Skin of body (tissue), 2 donors: Measurements from ENCODE around the gene MRGPRF. TPM values are rescaled to one million over a fixed set of nuclear protein-coding genes. Genes with fewer than 3 reads are reported as not detected.
A peak's percentile ranks its signal among the peaks of the same experiment; 100 is the strongest.
"Not testable (repeated sequence)": the region's sequence is repeated elsewhere in the genome, so short reads cannot be mapped to it uniquely, and the experiment has no call there.

ENCODE experiments used
- DNase-seq: peaks from one replicate; lab custom pipeline; 2025; lab: John Stamatoyannopoulos, UW
- total RNA-seq: library from RNA; depleted of rRNA; stranded (reverse); fragments of >200 nt; gene quantifications from one replicate; pipeline ENCODE4 v1.2.3, GENCODE V29; 2014

MRGPRF gene
- total RNA-seq, 1 donor from 2014 or later: 13.0 TPM

DNA sequence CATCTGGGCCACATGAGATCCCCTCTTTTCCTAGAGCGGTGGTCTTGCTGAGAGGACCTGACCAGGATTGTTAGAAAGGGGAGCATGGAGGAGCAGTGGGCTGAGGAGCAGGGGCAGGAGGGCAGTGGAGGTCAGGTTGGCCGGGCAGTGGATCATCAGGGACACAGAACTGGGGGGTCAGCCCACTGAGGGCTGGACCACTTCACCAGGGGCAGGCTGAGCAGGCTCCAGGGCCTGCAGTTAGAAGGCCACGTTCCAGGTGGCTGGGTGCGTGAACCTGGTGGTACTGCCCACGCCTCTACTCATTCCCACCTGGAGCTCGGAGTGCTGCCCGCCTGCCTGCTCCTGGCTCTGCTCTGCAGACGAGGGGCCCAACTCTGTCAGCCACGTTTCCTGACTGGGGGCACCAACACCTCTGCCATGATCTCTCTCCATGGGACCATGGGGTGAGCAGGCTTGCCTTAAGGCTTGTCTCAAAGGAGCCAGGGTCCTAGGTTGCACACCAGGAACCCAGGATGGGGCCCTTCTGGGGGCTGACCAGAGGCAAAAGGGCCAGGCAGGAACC is 9.7 kb downstream of the MRGPRF start:
- DNase-seq: no peak

DNA sequence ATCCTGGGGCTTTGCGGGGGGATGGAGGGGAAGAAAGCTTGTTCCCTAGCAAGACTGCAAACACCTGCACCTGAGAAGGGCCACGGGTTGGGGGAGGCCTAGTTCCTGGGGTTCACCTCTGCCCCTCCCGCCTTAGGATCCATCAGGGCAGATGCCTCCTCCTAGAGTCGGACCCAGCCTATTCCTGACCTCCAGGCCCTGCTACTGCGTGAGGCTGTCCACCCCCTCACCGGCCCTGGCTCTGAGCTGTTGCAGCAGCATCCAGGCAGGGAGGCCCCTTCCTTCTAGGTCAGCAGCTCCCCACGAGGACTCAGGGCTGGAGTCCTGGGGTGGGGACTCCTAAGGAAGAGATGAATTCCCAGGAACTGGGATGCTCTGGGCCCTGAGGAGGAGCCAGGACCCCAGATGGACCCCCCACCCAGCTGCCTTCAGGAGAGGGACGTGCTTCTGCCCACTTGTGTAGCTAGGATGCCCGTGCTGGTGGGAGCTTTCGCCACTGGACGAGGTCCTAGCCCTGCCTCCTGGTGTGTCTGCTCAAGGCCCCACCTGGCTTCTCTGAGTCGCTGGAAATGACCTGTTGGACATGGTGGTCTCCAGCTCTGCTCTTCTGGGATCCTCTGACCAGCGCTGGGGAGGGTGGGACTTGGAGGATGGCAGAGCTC is 10.3 kb downstream of the MRGPRF start:
- no peak for DNase-seq

DNA sequence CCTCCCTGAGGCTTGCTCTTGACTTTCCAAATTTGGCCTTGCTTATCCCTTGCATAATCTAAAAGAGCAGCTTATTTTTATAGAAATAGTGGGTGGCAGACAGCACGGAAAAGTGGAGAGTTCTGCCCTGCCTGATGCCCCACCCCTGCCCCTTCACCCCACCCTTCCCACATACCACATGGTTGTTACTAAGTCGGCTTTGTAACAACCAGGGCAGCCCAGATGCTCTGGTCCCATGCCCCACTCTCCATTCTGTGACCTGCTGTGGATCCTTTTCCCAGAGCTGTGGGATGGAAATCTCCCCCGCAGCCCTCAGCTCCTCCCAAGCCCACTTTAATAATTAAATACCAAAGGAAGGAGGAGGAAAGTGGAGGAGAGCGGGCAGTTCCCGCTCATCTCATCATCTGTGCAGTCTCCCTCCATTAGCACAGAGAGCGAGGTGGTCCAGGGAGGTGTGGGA is 10.9 kb downstream of the MRGPRF start:
- DNase-seq: no peak

DNA sequence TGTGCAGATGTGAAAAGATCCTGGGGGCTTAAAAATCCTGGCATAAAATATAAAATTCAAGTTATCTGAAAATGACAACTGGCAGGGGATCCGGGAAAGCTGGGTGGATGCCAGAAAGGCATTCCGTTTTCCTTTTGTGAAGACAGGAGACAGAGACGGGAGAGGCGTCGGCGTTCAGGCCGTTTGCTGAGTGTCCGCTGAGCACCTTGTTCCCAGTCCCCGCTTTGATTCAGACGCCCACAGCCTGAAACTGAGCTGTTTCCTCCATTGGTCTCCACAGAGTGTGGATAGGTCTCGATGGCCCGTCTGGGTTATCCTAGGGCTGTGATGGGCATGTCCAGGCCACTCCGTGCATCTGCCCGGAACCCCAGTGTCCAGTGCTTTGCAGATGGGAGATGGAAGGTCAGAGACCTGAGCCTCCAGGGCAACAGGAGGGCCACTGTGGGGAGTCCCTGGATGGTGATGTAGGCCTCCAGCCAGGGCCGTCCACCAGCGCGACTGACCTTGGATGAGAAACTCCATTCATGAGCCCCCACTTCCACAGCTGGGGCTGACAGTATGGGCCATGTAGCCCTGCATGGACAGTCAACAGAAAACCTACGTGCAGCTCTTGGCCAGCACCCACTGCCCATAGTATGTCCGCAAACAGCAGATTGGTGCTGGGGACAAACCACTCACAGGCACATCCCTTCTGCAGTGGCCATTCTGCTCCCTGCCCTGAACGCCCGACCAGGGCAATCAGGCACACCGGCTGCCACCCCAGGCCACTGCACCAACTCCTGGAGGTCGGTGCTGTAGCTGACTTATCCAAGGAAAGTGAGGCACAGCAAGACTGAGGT is 11.6 kb downstream of the MRGPRF start:
- DNase-seq: no peak

DNA sequence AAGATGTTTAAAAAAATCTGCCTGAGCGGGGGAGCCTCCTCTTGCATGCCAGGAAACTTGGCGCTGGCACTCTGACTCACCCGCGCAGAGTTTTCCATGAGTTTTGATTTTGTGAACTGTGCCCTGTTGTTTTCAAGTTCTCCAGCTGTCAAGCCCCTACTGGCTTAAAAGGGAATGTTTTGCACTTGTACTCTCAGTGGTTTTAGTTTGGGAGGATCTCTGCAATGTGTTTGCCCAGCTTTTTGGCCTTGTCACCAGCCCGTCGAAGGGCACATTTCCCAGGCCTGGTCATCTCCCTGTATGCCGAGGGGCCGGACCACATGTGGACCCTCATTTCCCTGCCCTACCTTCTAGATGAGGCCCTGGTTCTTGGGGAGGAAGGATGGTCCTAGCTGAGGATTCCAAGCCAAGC is 12.2 kb downstream of the MRGPRF start:
- peak; percentile 87 for DNase-seq

GRCh38 chr11:69000391-69000790 is 12.7 kb downstream of the MRGPRF start:
- DNase-seq: no peak

GRCh38 chr11:68999748-69000355 is 13.2 kb downstream of the MRGPRF start:
- DNase-seq: not testable (repeated sequence)

DNA sequence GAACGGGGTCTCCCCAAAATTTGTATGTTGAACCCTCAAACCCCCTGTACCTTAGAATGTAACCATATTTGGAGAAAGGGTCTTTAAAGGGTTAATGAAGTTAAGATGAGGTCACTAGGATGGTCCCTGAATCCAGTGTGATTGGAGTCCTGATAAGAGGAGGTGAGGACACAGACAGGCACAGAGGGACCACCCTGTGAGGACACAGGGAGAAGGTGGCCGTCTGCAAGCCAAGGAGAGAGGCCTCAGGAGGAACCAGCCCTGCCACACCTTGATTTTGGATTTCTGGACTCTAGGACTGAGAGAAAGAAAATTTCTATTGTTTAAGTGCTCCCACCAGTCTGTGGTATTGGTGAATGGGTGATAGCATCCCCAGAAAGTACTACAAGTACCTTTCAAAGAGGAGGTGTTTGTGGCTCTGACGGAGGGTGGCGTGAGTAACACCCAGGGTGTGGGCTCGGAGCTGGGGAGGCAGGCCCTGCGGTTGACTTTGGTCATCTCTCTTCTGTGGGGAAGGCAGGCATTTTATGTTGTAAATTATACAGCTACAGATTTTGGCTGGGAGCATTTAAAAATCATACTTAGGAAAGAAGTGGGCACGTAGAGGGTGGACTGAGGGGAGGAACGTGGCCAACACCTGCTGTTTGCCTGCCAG is 13.8 kb downstream of the MRGPRF start:
- no peak for DNase-seq

DNA sequence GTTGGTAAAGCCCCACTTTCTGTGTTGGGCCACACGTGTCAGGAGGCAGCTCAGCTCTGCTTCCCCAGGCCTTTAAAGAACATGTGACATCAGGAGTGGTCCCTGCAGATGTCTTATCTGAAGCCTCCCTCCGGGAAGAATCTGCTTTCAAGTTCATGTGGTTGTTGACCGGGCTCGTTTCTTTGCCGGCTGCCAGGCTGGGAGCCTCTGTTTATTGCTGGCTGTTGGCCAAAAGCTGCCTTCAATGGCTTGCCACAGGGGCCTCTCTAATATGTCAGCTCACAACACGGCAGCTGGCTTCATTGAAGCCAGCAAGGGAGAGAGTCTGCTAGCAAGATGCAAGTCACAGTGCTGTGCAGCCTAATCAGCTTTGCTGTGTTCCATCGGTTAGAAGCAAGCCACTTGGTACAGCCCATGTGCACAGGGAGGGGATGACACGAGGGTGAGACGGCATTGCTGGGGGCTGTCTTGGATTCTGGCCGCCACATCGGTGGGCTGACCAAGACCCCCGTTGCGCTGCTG is 14.6 kb downstream of the MRGPRF start:
- DNase-seq: peak; percentile 75

DNA sequence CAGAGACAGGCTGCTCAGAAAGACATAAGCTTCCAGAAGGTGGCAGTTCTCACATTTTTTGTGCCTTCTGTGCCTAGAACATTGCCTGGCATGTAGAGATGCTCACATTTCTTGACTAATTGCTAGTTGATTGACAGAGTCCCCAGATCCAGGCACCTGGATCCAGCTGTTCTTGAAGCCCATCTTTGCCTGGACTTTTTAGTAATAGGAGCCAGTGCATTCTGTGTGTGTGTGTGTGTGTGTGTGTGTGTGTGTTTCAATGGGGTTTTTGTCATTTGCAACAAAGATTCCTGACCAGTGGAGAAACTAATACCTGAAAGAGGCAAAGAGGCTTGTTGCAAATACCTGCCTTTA is 15.1 kb downstream of the MRGPRF start:
- DNase-seq: no peak

- DNase-seq: no peak
These were observed 15.7 kb downstream of the MRGPRF start for GRCh38 chr11:68997124-68997994.

- no peak for DNase-seq
These were observed 16.5 kb downstream of the MRGPRF start for GRCh38 chr11:68996376-68997123.

DNA sequence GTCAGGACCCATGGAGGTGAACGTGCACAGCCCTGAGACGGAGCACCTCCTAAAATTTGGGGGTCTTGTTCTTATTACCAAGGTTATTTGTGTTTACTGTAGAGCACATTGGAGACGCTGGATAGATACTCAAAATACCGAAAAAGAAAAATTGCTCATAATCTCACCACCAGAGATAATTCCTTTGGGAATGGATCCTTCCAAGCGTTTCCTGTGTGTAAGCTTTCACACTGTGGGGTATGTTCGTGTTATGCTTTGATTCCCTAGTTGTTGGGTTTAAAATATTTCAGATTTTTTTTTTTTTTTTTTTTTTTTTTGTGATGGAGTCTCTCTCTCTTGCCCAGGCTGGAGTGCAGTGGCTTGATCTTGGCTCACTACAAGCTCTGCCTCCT is 18.2 kb downstream of the MRGPRF start:
- peak; percentile 27 for DNase-seq

DNA sequence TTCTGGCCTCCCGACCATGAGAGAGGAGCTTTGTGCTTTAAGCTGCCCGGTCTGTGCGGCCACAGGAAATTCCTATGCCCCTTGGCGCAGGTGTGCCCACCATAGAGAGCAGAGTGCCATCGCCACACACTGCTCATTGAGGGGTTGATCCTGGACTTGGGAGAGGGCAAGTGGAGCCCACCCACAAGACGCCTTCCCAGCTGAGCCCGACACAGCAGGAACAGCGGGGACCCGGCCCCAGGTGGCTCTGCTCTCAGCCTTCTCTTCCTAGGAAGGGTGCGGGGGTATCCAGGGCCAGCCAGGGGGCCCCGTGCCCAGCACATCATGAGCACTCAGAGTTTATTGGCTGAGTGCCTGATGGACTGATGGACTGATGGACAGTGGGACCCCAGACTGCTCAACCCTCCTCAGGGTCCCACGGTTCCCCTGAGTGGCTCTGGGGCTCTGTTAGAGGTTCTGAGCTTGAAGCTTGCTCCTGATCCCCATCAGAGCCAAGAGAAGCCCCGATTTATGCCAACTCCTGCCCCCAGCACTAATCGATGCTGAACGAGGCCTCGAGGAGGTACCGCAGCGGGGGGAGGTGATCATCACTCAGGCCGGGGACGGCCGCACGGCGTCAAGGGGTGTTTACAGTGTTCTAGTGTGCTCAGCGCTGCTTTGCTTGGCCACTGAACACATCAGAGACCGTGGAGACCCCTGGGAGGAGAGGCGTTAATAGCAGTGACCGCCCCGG is 18.7 kb downstream of the MRGPRF start:
- no peak for DNase-seq

- DNase-seq: no peak
These were observed 19.5 kb downstream of the MRGPRF start for GRCh38 chr11:68993546-68993945.

DNA sequence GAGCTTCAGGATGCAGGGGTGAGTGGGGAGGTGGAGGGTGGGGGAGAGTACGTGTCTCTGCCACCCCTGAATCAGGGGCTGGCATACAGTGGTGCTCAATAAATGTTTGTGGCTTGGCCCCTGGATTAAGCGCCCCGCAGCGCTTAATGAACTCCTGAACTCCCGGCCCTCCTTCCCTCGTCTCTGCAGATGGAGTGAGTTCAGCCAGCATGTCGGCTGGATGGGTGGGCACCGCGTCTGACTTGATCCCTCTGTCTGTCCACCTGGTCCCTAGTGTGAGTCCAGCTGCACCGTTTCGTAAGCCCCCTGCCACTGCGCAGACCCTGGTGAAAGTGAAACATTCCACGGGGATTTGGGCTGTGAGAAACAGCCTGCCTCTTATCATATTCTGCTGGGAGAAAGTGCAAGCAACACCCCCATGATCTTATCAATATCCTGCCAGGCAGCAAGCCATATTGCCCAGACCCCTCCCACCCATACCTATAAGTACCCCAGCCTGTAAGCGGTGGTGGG is 20.2 kb downstream of the MRGPRF start:
- DNase-seq: no peak

- no peak for DNase-seq
These were observed 21.9 kb downstream of the MRGPRF start for GRCh38 chr11:68990995-68991780.
